GM23248 (cell line): ENCODE measurements around the gene OLIG2.

ENCODE experiments used
- EZH2 ChIP-seq: fragments of 200-600 bp; sonication (generic); IDR thresholded peaks from 2 replicates; pipeline ENCODE4 v1.6.1; 2018; ENCODE audit warnings: antibody characterized with exemption, mild to moderate bottlenecking; ENCODE audit not compliant: insufficient read depth, poor library complexity, severe bottlenecking
- EZH2phosphoT487 ChIP-seq: fragments of 200-600 bp; sonication (generic); IDR thresholded peaks from 2 replicates; pipeline ENCODE4 v1.6.1; 2018; ENCODE audit warnings: antibody characterized with exemption, moderate library complexity, mild to moderate bottlenecking, low read depth; ENCODE audit not compliant: insufficient read depth

GRCh38 chr21:32991361-32991760, 34.4 kb upstream of the OLIG2 start:
- TF ChIP-seq EZH2 (no peak), EZH2phosphoT487 (no peak)
